Measurements from ENCODE around the gene PHF20. TPM values are rescaled to one million over a fixed set of nuclear protein-coding genes. Genes with fewer than 3 reads are reported as not detected.
A peak's percentile ranks its signal among the peaks of the same experiment; 100 is the strongest.

PHF20 gene
- total RNA-seq, 1 experiment from 2014 or later, result 65.8 TPM

DNA sequence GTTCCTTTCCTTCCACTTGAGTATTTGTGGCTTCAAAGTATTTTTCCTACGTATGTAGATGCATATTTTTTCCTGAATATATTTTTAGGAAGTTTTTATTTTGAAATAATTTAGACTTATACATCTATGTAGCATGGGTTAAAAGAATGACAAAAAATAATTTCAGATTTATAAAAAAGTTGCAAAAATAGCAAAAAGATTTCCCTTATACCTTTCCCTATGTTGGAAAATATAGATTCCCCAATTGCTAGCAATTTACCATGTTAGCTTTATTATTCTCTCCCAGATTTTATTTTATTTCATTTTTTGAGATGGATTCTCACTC, 112.7 kb downstream of the PHF20 start (continued):
- TF ChIP-seq, protein P1, sequence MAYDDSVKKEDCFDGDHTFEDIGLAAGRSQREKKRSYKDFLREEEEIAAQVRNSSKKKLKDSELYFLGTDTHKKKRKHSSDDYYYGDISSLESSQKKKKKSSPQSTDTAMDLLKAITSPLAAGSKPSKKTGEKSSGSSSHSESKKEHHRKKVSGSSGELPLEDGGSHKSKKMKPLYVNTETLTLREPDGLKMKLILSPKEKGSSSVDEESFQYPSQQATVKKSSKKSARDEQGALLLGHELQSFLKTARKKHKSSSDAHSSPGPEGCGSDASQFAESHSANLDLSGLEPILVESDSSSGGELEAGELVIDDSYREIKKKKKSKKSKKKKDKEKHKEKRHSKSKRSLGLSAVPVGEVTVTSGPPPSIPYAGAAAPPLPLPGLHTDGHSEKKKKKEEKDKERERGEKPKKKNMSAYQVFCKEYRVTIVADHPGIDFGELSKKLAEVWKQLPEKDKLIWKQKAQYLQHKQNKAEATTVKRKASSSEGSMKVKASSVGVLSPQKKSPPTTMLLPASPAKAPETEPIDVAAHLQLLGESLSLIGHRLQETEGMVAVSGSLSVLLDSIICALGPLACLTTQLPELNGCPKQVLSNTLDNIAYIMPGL (CRISPR knock-in tag; IDR thresholded peaks at IDR 0.05), result no peak
- TF ChIP-seq MXD4 (CRISPR knock-in tag; IDR thresholded peaks at IDR 0.05; ENCODE audit: borderline replicate concordance) (no peak), TEAD4 (CRISPR knock-in tag; IDR thresholded peaks at IDR 0.05) (no peak), TCF7 (CRISPR knock-in tag; IDR thresholded peaks at IDR 0.05; ENCODE audit: low read depth) (no peak), RELA (CRISPR knock-in tag; IDR thresholded peaks at IDR 0.05; ENCODE audit: borderline replicate concordance) (no peak), NR1H2 (CRISPR knock-in tag; IDR thresholded peaks at IDR 0.05) (no peak)
- TF ChIP-seq, protein P2, sequence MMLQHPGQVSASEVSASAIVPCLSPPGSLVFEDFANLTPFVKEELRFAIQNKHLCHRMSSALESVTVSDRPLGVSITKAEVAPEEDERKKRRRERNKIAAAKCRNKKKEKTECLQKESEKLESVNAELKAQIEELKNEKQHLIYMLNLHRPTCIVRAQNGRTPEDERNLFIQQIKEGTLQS (CRISPR knock-in tag; conservative IDR thresholded peaks at IDR 0.05), result no peak
- TF ChIP-seq, protein P3, sequence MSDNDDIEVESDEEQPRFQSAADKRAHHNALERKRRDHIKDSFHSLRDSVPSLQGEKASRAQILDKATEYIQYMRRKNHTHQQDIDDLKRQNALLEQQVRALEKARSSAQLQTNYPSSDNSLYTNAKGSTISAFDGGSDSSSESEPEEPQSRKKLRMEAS (CRISPR knock-in tag; IDR thresholded peaks at IDR 0.05), result no peak
- TF ChIP-seq, protein P4, sequence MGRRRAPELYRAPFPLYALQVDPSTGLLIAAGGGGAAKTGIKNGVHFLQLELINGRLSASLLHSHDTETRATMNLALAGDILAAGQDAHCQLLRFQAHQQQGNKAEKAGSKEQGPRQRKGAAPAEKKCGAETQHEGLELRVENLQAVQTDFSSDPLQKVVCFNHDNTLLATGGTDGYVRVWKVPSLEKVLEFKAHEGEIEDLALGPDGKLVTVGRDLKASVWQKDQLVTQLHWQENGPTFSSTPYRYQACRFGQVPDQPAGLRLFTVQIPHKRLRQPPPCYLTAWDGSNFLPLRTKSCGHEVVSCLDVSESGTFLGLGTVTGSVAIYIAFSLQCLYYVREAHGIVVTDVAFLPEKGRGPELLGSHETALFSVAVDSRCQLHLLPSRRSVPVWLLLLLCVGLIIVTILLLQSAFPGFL (CRISPR knock-in tag; IDR thresholded peaks at IDR 0.05; ENCODE audit: borderline replicate concordance), result no peak

DNA sequence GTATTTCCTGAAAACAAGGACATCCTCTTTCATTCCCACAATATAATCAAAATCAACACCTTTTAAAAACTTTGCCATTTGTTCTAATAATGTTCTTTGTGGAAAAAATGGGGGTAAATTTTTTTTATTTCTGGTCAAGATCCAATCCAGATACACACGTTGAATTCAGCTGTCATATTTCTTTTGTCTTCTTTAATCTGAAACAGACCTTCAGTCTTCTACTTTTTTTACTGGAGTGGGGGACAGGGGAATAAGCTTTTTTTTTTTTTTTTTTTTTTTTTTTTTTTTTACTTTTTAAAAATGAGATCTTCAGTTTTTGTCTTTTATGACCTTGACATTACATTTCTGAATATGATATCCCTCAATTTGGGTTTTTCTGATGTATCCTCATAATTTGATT, 113.4 kb downstream of the PHF20 start:
- Mint-ChIP-seq H3K4me3 (no peak overlapping the region), H3K4me1 (peaks cover 6% of the 10 kb centered on the region), H3K9me3 (no peaks in the 10 kb centered on the region), H3K27ac (no peak overlapping the region), H3K36me3 (peaks cover 5% of the 10 kb centered on the region; the same call in 1 of the 2 replicates), H3K27me3 (ENCODE audit: low read depth) (no peaks in the 10 kb centered on the region)
- DNase-seq (ENCODE audit: low spot score) (no peak), ATAC-seq (no peak)
- POLR2A ChIA-PET, result interaction anchor here (1.4 to 1.6 kb wide), 2 partner anchors 141 to 143 kb away, joined by 8 read pairs; partner anchors contain the start of gene RBM39
- TF ChIP-seq, protein P5, sequence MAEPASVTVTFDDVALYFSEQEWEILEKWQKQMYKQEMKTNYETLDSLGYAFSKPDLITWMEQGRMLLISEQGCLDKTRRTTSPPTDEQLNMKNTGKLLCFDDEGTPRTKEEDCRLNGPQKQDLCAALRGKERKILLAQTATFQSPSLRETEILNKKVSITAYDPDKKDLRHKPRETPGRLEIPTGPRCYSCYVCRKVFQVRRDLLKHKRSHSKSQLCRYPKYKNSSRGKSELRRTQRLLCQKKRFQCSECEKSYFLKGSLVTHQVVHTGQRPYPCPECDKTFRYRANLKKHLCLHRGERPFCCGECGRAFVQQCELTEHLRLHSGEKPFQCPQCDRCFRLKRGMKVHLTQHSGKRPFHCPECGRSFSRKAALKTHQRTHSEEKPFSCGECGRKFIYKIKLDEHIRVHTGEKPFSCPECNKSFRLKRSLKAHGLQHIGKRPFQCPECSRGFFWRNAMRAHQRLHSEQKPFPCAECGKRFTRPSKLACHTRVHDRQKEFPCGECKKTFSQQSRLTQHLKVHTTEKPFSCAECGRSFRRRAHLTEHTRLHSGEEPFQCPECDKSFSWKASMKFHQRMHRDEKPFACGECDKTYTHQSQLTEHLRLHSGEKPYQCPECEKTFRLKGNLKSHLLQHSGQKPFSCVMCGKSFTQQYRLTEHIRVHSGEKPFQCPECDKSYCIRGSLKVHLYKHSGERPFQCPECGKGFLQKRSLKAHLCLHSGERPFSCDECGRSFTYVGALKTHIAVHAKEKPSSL (CRISPR knock-in tag; conservative IDR thresholded peaks at IDR 0.05), result no peak
- no peak for TF ChIP-seq ZNF416 (CRISPR knock-in tag; IDR thresholded peaks at IDR 0.05)
- no peak for TF ChIP-seq IRF2 (CRISPR knock-in tag; IDR thresholded peaks at IDR 0.05; ENCODE audit: borderline replicate concordance, low read depth)
- no peak for TF ChIP-seq GTF2I (CRISPR knock-in tag; conservative IDR thresholded peaks at IDR 0.05)
- CTCF ChIA-PET, result interaction anchor here (1.2 to 2.2 kb wide), 6 partner anchors 17 to 199 kb away, joined by 3 to 12 read pairs (median 8); partner anchors contain the start of gene RBM39

DNA sequence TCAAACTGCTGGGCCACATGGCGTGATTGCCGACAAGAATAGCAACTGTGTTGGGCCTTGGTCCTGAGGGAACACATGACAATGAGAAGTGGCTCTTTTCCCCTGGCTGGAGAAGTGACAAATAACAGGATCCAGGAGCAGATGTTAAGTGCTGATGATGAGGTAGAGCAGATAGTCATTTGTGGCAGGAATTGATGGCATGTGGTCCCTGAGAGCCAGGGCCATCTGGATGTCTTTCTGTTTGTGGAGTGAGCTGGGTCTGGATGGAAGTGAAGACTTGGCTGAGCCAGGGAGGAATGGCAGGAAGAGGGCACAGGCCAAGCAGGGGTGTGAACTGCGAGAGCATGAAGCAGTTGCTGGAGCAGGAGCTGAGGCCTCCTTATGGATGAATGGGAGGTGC, 114.7 kb downstream of the PHF20 start:
- Mint-ChIP-seq H3K4me1 (peaks cover 6% of the 10 kb centered on the region), H3K9me3 (no peaks in the 10 kb centered on the region), H3K4me3 (no peak overlapping the region), H3K27me3 (ENCODE audit: low read depth) (no peaks in the 10 kb centered on the region), H3K27ac (peak overlapping the region; percentile 1; the same call in 1 of the 2 replicates), H3K36me3 (peaks cover 5% of the 10 kb centered on the region; the same call in 1 of the 2 replicates)
- ChIA-PET CTCF (interaction anchor here (0.6 kb wide), 1 partner anchor 93 kb away, joined by 3 read pairs; no protein-coding TSS in a partner anchor), POLR2A (no interaction called here)
- no peak for DNase-seq (ENCODE audit: low spot score)
- ATAC-seq, result no peak
- no peak for TF ChIP-seq GTF2I (CRISPR knock-in tag; conservative IDR thresholded peaks at IDR 0.05)
- TF ChIP-seq ZNF671 (CRISPR knock-in tag; IDR thresholded peaks at IDR 0.05), result no peak
